K562 (cell line): ENCODE measurements around the gene RABEPK. TPM values are rescaled to one million over a fixed set of nuclear protein-coding genes. Genes with fewer than 3 reads are reported as not detected.

Source experiments
- ATAC-seq: fragments of 200-7000 bp; cut with Tn5 transposase; 3 replicates; pipeline ENCODE4 v1.9.1; 2020; ENCODE audit warnings: moderate library complexity
- BruUV-seq: library from RNA; stranded (reverse); fragments of 400-500 nt; replicated peaks from 2 replicates; lab custom pipeline; 2021; lab: Mats Ljungman, UMichigan
- CTCF ChIA-PET: fragments of 300-600 bp; formaldehyde crosslinking; extraction: SDS; loops from one replicate; lab custom pipeline; 2021; ENCODE audit warnings: low intra/inter-chr PET ratio; lab: Yijun Ruan, JAX
- POLR2A ChIA-PET: fragments of 300-600, 350-650 bp; sonication (Branson Sonifier 250); formaldehyde crosslinking; extraction: SDS; loops from one replicate; lab custom pipeline; 2021; ENCODE audit warnings: antibody characterized with exemption, inconsistent platforms; lab: Yijun Ruan, JAX
- DNase-seq, 4 experiments: peaks; one replicate each; pipeline versions ENCODE4 v3.0.0 to v3.0.0-alpha.2; 2011 to 2018; ENCODE audit warnings: low spot score in 3 of 4, mixed read lengths in 3 of 4; ENCODE audit errors: extremely low read depth in 1 of 4
- FAIRE-seq: peaks from 2 replicates; lab custom pipeline; 2011; peaks lifted over from hg19 to GRCh38; lab: Jason Lieb, UNC
- H2AFZ ChIP-seq: 2 replicates; pipeline ENCODE4 v1.6.0; 2011; ENCODE audit warnings: low read depth, low read length, control low read depth, inconsistent platforms
- H3K27ac ChIP-seq: fragments of 200-600 bp; 3 replicates; pipeline ENCODE4 v1.8.0; 2011; ENCODE audit warnings: low read depth, mild to moderate bottlenecking, control low read depth, inconsistent platforms, low read length, moderate library complexity, mixed read lengths; ENCODE audit errors: extremely low read depth
- H3K27me3 ChIP-seq, 2 experiments: fragments of 300-600 bp in 1 of 2; 2 replicates in 1 of 2; 3 replicates in 1 of 2; pipeline versions ENCODE4 v1.6.0 to v1.8.0; 2011; ENCODE audit warnings: inconsistent platforms in 2 of 2, low read length in 2 of 2, mild to moderate bottlenecking in 1 of 2, mixed read lengths in 1 of 2, moderate library complexity in 1 of 2; ENCODE audit not compliant: control insufficient read depth in 2 of 2, insufficient read depth in 2 of 2
- H3K36me3 ChIP-seq: fragments of 300-600 bp; 3 replicates; pipeline ENCODE4 v1.8.0; 2011; ENCODE audit warnings: mild to moderate bottlenecking, low read length, inconsistent platforms; ENCODE audit not compliant: control insufficient read depth, insufficient read depth
- H3K4me1 ChIP-seq, 2 experiments: fragments of 200-600 bp in 1 of 2; replicated peaks in 1 of 2; 2 replicates in 1 of 2; 3 replicates in 1 of 2; pipeline versions ENCODE4 v1.5.1 to v1.8.0; 2011; ENCODE audit warnings: inconsistent platforms in 2 of 2, low read length in 2 of 2, mild to moderate bottlenecking in 1 of 2, mixed read lengths in 1 of 2, moderate library complexity in 1 of 2; ENCODE audit not compliant: control insufficient read depth in 2 of 2, insufficient read depth in 2 of 2
- H3K4me2 ChIP-seq: 2 replicates; pipeline ENCODE4 v1.6.1; 2011; ENCODE audit warnings: low read length, control low read depth, inconsistent platforms, mixed read lengths; ENCODE audit not compliant: insufficient read depth
- H3K4me3 ChIP-seq: fragments of 200-600 bp; sonication (generic), shearing (Covaris generic); 2 replicates; pipeline ENCODE4 v1.5.1; 2016; ENCODE audit warnings: control low read depth, inconsistent platforms
- H3K79me2 ChIP-seq: fragments of 200-600 bp; 3 replicates; pipeline ENCODE4 v1.8.0; 2011; ENCODE audit warnings: low read length, inconsistent platforms; ENCODE audit not compliant: control insufficient read depth, insufficient read depth
- H3K9ac ChIP-seq, 2 experiments: 2 replicates each; pipeline versions ENCODE4 v1.6.0 to v1.6.1; 2011; ENCODE audit warnings: low read depth in 2 of 2, low read length in 2 of 2, control low read depth in 1 of 2, inconsistent platforms in 1 of 2, mild to moderate bottlenecking in 1 of 2, mixed read lengths in 1 of 2; ENCODE audit not compliant: insufficient read depth in 1 of 2
- H3K9me1 ChIP-seq: one replicate; pipeline ENCODE4 v1.6.0; 2011; ENCODE audit warnings: inconsistent platforms, mild to moderate bottlenecking, low read length, moderate library complexity; ENCODE audit not compliant: control insufficient read depth, insufficient read depth
- H3K9me3 ChIP-seq: replicated peaks from 2 replicates; pipeline ENCODE4 v1.5.1; 2011; ENCODE audit warnings: low read depth, low read length, inconsistent platforms; ENCODE audit not compliant: control insufficient read depth, insufficient read depth
- H4K20me1 ChIP-seq: replicated peaks from 2 replicates; pipeline ENCODE4 v1.6.1; 2011; ENCODE audit warnings: low read length, inconsistent platforms, mixed read lengths; ENCODE audit not compliant: control insufficient read depth, insufficient read depth
- CBX1 ChIP-seq: sonication (generic); IDR thresholded peaks from 2 replicates; pipeline ENCODE4 v1.6.1; 2016; ENCODE audit warnings: antibody characterized with exemption, low read depth, mild to moderate bottlenecking
- EGR1 ChIP-seq: fragments of 450-650 bp; conservative IDR thresholded peaks from 2 replicates; pipeline ENCODE4 v1.6.1; 2017; ENCODE audit warnings: mild to moderate bottlenecking
- FOXJ3 ChIP-seq: sonication (generic); formaldehyde crosslinking; IDR thresholded peaks from 2 replicates; pipeline ENCODE4 v1.4.0; 2020; ENCODE audit warnings: mild to moderate bottlenecking, missing genetic modification reagents
- HOXB6 ChIP-seq: fragments of 250-450 bp; sonication (Bioruptor Pico); IDR thresholded peaks from 2 replicates; pipeline ENCODE4 v1.5.1; 2022; ENCODE audit warnings: mild to moderate bottlenecking, borderline replicate concordance
- JUNB ChIP-seq: fragments of 450-650 bp; formaldehyde crosslinking; conservative IDR thresholded peaks from 2 replicates; pipeline ENCODE4 v1.4.0; 2020; ENCODE audit warnings: mild to moderate bottlenecking
- PHF8 ChIP-seq: fragments of 200-600 bp; sonication (generic); IDR thresholded peaks from 2 replicates; pipeline ENCODE4 v1.6.1; 2012; ENCODE audit warnings: mixed run types, mild to moderate bottlenecking, inconsistent platforms, low read length, moderate library complexity, borderline replicate concordance
- POLR3G ChIP-seq: IDR thresholded peaks from 2 replicates; pipeline ENCODE4 v1.6.1; 2011; ENCODE audit not compliant: insufficient read length, insufficient replicate concordance; ENCODE audit errors: extremely low read depth
- TCF7 ChIP-seq: sonication (generic); IDR thresholded peaks from 2 replicates; pipeline ENCODE4 v1.6.1; 2016; ENCODE audit warnings: antibody characterized with exemption, borderline replicate concordance
- TGIF2 ChIP-seq: sonication (generic); formaldehyde crosslinking; IDR thresholded peaks from 2 replicates; pipeline ENCODE4 v1.8.1; 2022; ENCODE audit warnings: mild to moderate bottlenecking, missing genetic modification reagents, moderate library complexity
- TSHZ1 ChIP-seq: fragments of 250-450 bp; sonication (Bioruptor Pico); IDR thresholded peaks from 2 replicates; pipeline ENCODE4 v1.4.0; 2020; ENCODE audit warnings: mild to moderate bottlenecking, moderate library complexity
- ZFP1 ChIP-seq: fragments of 450-650 bp; formaldehyde crosslinking; IDR thresholded peaks from 2 replicates; pipeline ENCODE4 v1.4.0; 2020; ENCODE audit warnings: mild to moderate bottlenecking, mixed read lengths
- ZNF212 ChIP-seq: fragments of 450-650 bp; formaldehyde crosslinking; IDR thresholded peaks from 2 replicates; pipeline ENCODE4 v1.4.0; 2020; ENCODE audit warnings: mild to moderate bottlenecking
- ZNF644 ChIP-seq: fragments of 200-800 bp; sonication (Bioruptor generic); IDR thresholded peaks from 2 replicates; pipeline ENCODE4 v1.6.1; 2016; ENCODE audit warnings: low read depth, missing genetic modification characterization, missing compliant biosample characterization
- ZSCAN32 ChIP-seq: fragments of 450-650 bp; formaldehyde crosslinking; IDR thresholded peaks from 2 replicates; pipeline ENCODE4 v1.4.0; 2020; ENCODE audit warnings: mild to moderate bottlenecking, moderate library complexity
- in situ Hi-C: fragments of 300-500 bp; cut with MboI; formaldehyde crosslinking; loops from 4 replicates; pipeline ENCODE4 v1.15.0; 2018; ENCODE audit warnings: inconsistent platforms, mixed read lengths
- intact Hi-C: fragments of 100-400 bp; cut with micrococcal nuclease; formaldehyde crosslinking; loops from 2 replicates; pipeline ENCODE4 v1.14.2; 2022
- polyA plus RNA-seq, 8 experiments: library from polyadenylated mRNA; depleted of rRNA in 4 of 8; stranded (reverse) in 5 of 8; unstranded in 3 of 8; fragments of >200 nt; fragmentation: Nextera tagmentation in 2 of 8; fragmentation: Illumina TruSeq in 1 of 8; extraction: Ambion mirVana in 2 of 8; extraction: Trizol in 1 of 8; gene quantifications; 2 replicates each; pipeline versions ENCODE4 v1.2.1 to v1.2.3, GENCODE V29; 2011 to 2014; ENCODE audit warnings: inconsistent platforms in 1 of 8, missing spikeins in 1 of 8
- total RNA-seq, 7 experiments: library from RNA; depleted of rRNA in 6 of 7; stranded (reverse); fragments of >200 nt in 6 of 7; fragmentation: Illumina TruSeq in 2 of 7; extraction: Trizol in 2 of 7; gene quantifications; 2 replicates each; pipeline versions ENCODE4 v1.2.1 to v1.2.3, GENCODE V29; 2011 to 2021; ENCODE audit warnings: low replicate concordance in 1 of 7
- TF ChIP-seq, protein P1 (sequence below): sonication (generic); formaldehyde crosslinking; IDR thresholded peaks from 2 replicates; pipeline ENCODE4 v1.8.0; 2022; ENCODE audit warnings: mild to moderate bottlenecking, low read depth, missing genetic modification reagents
- TF ChIP-seq, protein P2 (sequence below): sonication (generic); formaldehyde crosslinking; IDR thresholded peaks from 2 replicates; pipeline ENCODE4 v1.8.0; 2022; ENCODE audit warnings: mild to moderate bottlenecking, missing genetic modification reagents, borderline replicate concordance
- TF ChIP-seq, protein P3 (sequence below): fragments of 450-650 bp; formaldehyde crosslinking; IDR thresholded peaks from 2 replicates; pipeline ENCODE4 v1.4.0; 2022; ENCODE audit warnings: missing genetic modification characterization

Gene RABEPK
- total and polyA plus RNA-seq, 9 of the 15 experiments (the other 6 are each of a cell fraction or from before 2014, with no cell fraction given) = 38.3 to 113 (median 52.8) TPM

DNA sequence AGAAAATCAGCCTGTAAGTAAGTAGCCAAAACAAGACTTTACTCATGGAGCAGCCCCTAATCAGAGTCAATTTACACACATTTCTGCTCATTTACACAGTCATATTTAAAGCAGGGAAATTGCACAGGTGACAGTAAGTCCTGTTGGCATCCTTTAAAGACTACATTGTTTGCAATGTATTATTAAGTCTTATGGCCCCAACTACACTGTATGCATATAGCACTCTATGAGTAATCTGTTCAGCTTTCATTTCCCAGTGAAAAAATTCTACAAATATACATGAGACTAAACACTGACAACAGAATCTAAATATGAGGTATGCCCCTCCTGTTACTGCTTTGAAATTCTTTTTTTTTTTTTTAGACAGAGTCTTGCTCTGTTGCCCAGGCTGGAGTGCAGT, 30.4 kb upstream of the RABEPK start:
- no peak for DNase-seq
- POLR2A ChIA-PET = no interaction called here
- Histone ChIP-seq H3K36me3 (peaks cover 45% of the 10 kb centered on the region), H3K9me1 (no peaks in the 10 kb centered on the region), H3K27me3 (no peaks in the 10 kb centered on the region), H3K27ac (no peak overlapping the region), H3K4me2 (no peak overlapping the region), H3K79me2 (peaks cover 37% of the 10 kb centered on the region), H4K20me1 (no peaks in the 10 kb centered on the region), H3K9ac (no peak overlapping the region), H3K9me3 (no peaks in the 10 kb centered on the region), H3K4me3 (no peak overlapping the region), H3K4me1 (no peaks in the 10 kb centered on the region; a peak in 1 of 5 replicates), H2AFZ (no peak overlapping the region)
- BruUV-seq = no TSS peak
- CTCF ChIA-PET = no interaction called here
- intact Hi-C loops (no loop called here), in situ Hi-C loops (no loop called here)
- FAIRE-seq = no peak
- no peak for ATAC-seq
- no peak for TF ChIP-seq PHF8
- TF ChIP-seq TGIF2 = no peak
- no peak for TF ChIP-seq ZNF644 (tag)
- no peak for TF ChIP-seq ZSCAN32 (CRISPR knock-in tag)
- TF ChIP-seq JUNB (CRISPR knock-in tag) = no peak
- TF ChIP-seq, protein P1, sequence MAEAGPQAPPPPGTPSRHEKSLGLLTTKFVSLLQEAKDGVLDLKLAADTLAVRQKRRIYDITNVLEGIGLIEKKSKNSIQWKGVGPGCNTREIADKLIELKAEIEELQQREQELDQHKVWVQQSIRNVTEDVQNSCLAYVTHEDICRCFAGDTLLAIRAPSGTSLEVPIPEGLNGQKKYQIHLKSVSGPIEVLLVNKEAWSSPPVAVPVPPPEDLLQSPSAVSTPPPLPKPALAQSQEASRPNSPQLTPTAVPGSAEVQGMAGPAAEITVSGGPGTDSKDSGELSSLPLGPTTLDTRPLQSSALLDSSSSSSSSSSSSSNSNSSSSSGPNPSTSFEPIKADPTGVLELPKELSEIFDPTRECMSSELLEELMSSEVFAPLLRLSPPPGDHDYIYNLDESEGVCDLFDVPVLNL (CRISPR knock-in tag) = no peak
- TF ChIP-seq TSHZ1 = no peak
- TF ChIP-seq TCF7 = no peak
- TF ChIP-seq EGR1 = no peak
- TF ChIP-seq HOXB6 (CRISPR knock-in tag) = no peak
- TF ChIP-seq CBX1 = no peak
- TF ChIP-seq, protein P2, sequence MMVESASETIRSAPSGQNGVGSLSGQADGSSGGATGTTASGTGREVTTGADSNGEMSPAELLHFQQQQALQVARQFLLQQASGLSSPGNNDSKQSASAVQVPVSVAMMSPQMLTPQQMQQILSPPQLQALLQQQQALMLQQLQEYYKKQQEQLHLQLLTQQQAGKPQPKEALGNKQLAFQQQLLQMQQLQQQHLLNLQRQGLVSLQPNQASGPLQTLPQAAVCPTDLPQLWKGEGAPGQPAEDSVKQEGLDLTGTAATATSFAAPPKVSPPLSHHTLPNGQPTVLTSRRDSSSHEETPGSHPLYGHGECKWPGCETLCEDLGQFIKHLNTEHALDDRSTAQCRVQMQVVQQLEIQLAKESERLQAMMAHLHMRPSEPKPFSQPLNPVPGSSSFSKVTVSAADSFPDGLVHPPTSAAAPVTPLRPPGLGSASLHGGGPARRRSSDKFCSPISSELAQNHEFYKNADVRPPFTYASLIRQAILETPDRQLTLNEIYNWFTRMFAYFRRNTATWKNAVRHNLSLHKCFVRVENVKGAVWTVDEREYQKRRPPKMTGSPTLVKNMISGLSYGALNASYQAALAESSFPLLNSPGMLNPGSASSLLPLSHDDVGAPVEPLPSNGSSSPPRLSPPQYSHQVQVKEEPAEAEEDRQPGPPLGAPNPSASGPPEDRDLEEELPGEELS (CRISPR knock-in tag) = no peak
- TF ChIP-seq ZNF212 = no peak
- no peak for TF ChIP-seq POLR3G
- no peak for TF ChIP-seq ZFP1 (CRISPR knock-in tag)
- TF ChIP-seq, protein P3, sequence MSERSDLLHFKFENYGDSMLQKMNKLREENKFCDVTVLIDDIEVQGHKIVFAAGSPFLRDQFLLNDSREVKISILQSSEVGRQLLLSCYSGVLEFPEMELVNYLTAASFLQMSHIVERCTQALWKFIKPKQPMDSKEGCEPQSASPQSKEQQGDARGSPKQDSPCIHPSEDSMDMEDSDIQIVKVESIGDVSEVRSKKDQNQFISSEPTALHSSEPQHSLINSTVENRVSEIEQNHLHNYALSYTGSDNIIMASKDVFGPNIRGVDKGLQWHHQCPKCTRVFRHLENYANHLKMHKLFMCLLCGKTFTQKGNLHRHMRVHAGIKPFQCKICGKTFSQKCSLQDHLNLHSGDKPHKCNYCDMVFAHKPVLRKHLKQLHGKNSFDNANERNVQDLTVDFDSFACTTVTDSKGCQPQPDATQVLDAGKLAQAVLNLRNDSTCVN (CRISPR knock-in tag) = no peak
- TF ChIP-seq FOXJ3 (CRISPR knock-in tag) = no peak
